GM21390 (cell line): Measurements from ENCODE around the gene STX1A.

ENCODE experiments used
- ATAC-seq: cut with Tn5 transposase; IDR thresholded peaks from one replicate; pipeline ENCODE4 v1.9.1; 2021; ENCODE audit not compliant: unreplicated experiment

The STX1A gene

GRCh38 chr7:73708961-73709549 is 10.4 kb downstream of the STX1A start:
- ATAC-seq, result no peak

- no peak for ATAC-seq
These were observed 12.3 kb downstream of the STX1A start for GRCh38 chr7:73707045-73707631.

- ATAC-seq, result no peak
These were observed 13.1 kb downstream of the STX1A start for GRCh38 chr7:73706126-73707044.

GRCh38 chr7:73705551-73705920 is 13.9 kb downstream of the STX1A start:
- ATAC-seq, result no peak

GRCh38 chr7:73704640-73705550 is 14.6 kb downstream of the STX1A start:
- no peak for ATAC-seq

GRCh38 chr7:73703757-73704639 is 15.5 kb downstream of the STX1A start:
- ATAC-seq, result no peak

GRCh38 chr7:73703225-73703624 is 16.2 kb downstream of the STX1A start:
- no peak for ATAC-seq

GRCh38 chr7:73702665-73703064 is 16.8 kb downstream of the STX1A start:
- no peak for ATAC-seq

- ATAC-seq, result no peak
These were observed 17.2 kb downstream of the STX1A start for GRCh38 chr7:73702226-73702625.

- no peak for ATAC-seq
These were observed 18.0 kb downstream of the STX1A start for GRCh38 chr7:73701357-73701995.

GRCh38 chr7:73700581-73701134 is 18.8 kb downstream of the STX1A start:
- no peak for ATAC-seq

- ATAC-seq, result no peak
These were observed 19.4 kb downstream of the STX1A start for GRCh38 chr7:73700069-73700423.

- ATAC-seq, result no peak
These were observed 19.9 kb downstream of the STX1A start for GRCh38 chr7:73699370-73700068.

GRCh38 chr7:73698410-73698809 is 21.1 kb downstream of the STX1A start:
- no peak for ATAC-seq

- no peak for ATAC-seq
These were observed 23.1 kb downstream of the STX1A start for GRCh38 chr7:73696372-73696771.

GRCh38 chr7:73690646-73691045 is 28.8 kb downstream of the STX1A start:
- no peak for ATAC-seq

GRCh38 chr7:73688288-73688687 is 31.2 kb downstream of the STX1A start:
- ATAC-seq, result no peak

GRCh38 chr7:73685311-73685710 is 34.2 kb downstream of the STX1A start:
- no peak for ATAC-seq
